Kidney (tissue), 14 donors: ENCODE measurements around the gene SCUBE3. TPM values are rescaled to one million over a fixed set of nuclear protein-coding genes. Genes with fewer than 3 reads are reported as not detected.

Experiments used
- DNase-seq, 5 donors: peaks; one replicate each; pipeline ENCODE4 v3.0.0-alpha.2; 2013 to 2020
- FAIRE-seq: peaks from 2 replicates; lab custom pipeline; 2012; peaks lifted over from hg19 to GRCh38; lab: Jason Lieb, UNC
- H3K27ac ChIP-seq, 2 donors: one replicate each; pipeline ENCODE4 v1.7.0; 2013; ENCODE audit warnings: low read depth in 2 of 2, low read length in 2 of 2, inconsistent platforms in 1 of 2
- H3K27me3 ChIP-seq: one replicate; pipeline ENCODE4 v1.7.1; 2013; ENCODE audit warnings: low read length, inconsistent platforms; ENCODE audit not compliant: control insufficient read depth, insufficient read depth
- H3K36me3 ChIP-seq, 3 donors: one replicate each; pipeline versions ENCODE4 v1.7.0 to v1.7.1; 2013; ENCODE audit warnings: low read length in 3 of 3, control low read depth in 1 of 3, inconsistent platforms in 1 of 3; ENCODE audit not compliant: insufficient read depth in 3 of 3, control insufficient read depth in 2 of 3
- H3K4me1 ChIP-seq, 3 donors: one replicate each; pipeline versions ENCODE4 v1.7.0 to v1.7.1; 2013; ENCODE audit warnings: low read length in 3 of 3, inconsistent platforms in 1 of 3, low read depth in 1 of 3; ENCODE audit not compliant: control insufficient read depth in 2 of 3, insufficient read depth in 2 of 3
- H3K4me3 ChIP-seq, 3 donors: one replicate each; pipeline versions ENCODE4 v1.7.0 to v1.8.1; 2013; ENCODE audit warnings: low read length in 3 of 3, control low read depth in 1 of 3, inconsistent platforms in 1 of 3
- H3K9ac ChIP-seq, 3 donors: one replicate each; pipeline versions ENCODE4 v1.7.0 to v1.7.1; 2013; ENCODE audit warnings: low read length in 3 of 3, control low read depth in 1 of 3, inconsistent platforms in 1 of 3
- H3K9me3 ChIP-seq, 3 donors: one replicate each; pipeline versions ENCODE4 v1.7.0 to v1.7.1; 2013; ENCODE audit warnings: low read length in 3 of 3, control low read depth in 1 of 3, inconsistent platforms in 1 of 3; ENCODE audit not compliant: control insufficient read depth in 2 of 3, insufficient read depth in 1 of 3
- CTCF ChIP-seq: IDR thresholded peaks from 3 replicates; pipeline ENCODE4 v1.5.1; 2012; ENCODE audit warnings: mild to moderate bottlenecking, moderate library complexity, borderline replicate concordance; ENCODE audit not compliant: insufficient read depth; ENCODE audit errors: extremely low read depth
- intact Hi-C: fragments of 100-400 bp; cut with DNase I; formaldehyde crosslinking; loops from one replicate; pipeline ENCODE4 v1.11.1; 2022
- polyA plus RNA-seq: library from polyadenylated mRNA; stranded (reverse); fragments of 350-450 nt; fragmentation: Illumina TruSeq; extraction: RNeasy Lipid Tissue Mini Kit (QIAGEN cat#74804); gene quantifications from one replicate; pipeline ENCODE4 v1.2.3, GENCODE V29; 2014; ENCODE audit warnings: low read depth, low replicate concordance; ENCODE audit not compliant: insufficient read depth
- total RNA-seq: library from RNA; stranded (reverse); fragmentation: NEBNext Ultra II Directional; extraction: Animal tissue kit (Norgen Biotek cat#: 25700); gene quantifications from one replicate; pipeline ENCODE4 v1.2.1, GENCODE V29; 2021
- donor health status: control.
- donor health status: control.
- donor health status: control.
- donor health status: control.
- donor health status: control.
- donor health status: DM: yes; HTN: yes; CAD: no.
- donor health status: Normal renal cell carcinoma (clear cell type).

The SCUBE3 gene
- total and polyA plus RNA-seq, 2 donors from 2014 or later, result 2.5 to 4.5 TPM

DNA sequence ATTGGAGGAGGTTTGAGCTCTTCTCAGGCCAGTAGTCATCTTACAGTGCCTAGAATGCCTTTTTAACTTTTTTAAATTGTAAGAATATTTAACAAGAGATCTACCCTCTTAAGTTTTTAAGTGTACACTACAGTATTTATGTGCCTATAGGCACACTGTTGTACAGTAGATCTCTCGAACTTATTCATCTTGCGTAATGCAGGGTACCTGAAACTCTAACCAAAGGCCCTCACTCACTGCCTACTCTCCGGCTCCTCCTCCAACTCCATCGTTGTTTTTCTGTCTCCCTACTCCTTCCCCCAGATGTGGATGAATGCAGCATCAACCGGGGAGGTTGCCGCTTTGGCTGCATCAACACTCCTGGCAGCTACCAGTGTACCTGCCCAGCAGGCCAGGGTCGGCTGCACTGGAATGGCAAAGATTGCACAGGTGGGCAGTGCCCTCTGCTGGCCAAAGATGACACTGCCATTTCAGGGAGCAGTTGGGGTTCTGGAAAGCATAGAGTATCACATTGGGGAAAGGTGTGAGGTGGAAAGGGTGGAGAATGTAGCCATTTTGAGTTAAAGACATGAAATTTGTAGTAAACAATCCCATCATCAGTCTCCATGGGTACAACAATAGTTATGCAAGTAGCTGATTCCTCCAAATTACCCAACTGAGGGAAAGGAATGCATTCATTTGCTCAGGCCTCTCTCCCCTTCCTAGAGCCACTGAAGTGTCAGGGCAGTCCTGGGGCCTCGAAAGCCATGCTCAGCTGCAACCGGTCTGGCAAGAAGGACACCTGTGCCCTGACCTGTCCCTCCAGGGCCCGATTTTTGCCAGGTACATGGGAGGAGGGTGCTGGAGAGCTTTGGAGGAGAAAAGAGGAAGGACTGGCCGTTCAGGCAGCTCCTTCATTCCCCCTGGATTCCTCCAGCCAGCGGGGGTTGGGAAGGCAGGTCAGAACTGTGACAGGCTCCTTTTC lies 27.4 kb downstream of the SCUBE3 start:
- H3K9me3 ChIP-seq, result no peaks in the 10 kb centered on the region
- peaks cover 0 to 5% (median 0%) of the 10 kb centered on the region in 3 donors for H3K4me1 ChIP-seq
- no peak overlapping the region for H3K4me3 ChIP-seq
- TF ChIP-seq CTCF, result peak; percentile 97
- no peak for FAIRE-seq
- no peaks in the 10 kb centered on the region for H3K27me3 ChIP-seq
- no peak overlapping the region for H3K9ac ChIP-seq
- intact Hi-C loops, result loop anchor here (10.0 kb wide), 1 partner anchor 96 kb away; the partner anchor contains the start of gene TCP11
- no peak overlapping the region for H3K27ac ChIP-seq
- peak; percentile 86 to 90 (median 89) for DNase-seq
- H3K36me3 ChIP-seq, result peaks cover 5 to 16% (median 6%) of the 10 kb centered on the region in 3 donors

GRCh38 chr6:35242486-35242885 lies 28.7 kb downstream of the SCUBE3 start:
- no peaks in the 10 kb centered on the region for H3K9me3 ChIP-seq
- TF ChIP-seq CTCF, result no peak
- H3K4me3 ChIP-seq, result no peak overlapping the region
- H3K9ac ChIP-seq, result no peak overlapping the region
- intact Hi-C loops, result loop anchor here (10.0 kb wide), 1 partner anchor 98 kb away; the partner anchor contains the start of gene TCP11
- H3K27ac ChIP-seq, result no peak overlapping the region
- peaks cover 5 to 16% (median 6%) of the 10 kb centered on the region in 3 donors for H3K36me3 ChIP-seq
- FAIRE-seq (no peak), DNase-seq (no peak)
- H3K27me3 ChIP-seq, result no peaks in the 10 kb centered on the region
- peaks cover 0 to 5% (median 0%) of the 10 kb centered on the region in 3 donors for H3K4me1 ChIP-seq

GRCh38 chr6:35242906-35243305 lies 29.1 kb downstream of the SCUBE3 start:
- Histone ChIP-seq H3K9me3 (no peaks in the 10 kb centered on the region), H3K9ac (no peak overlapping the region), H3K4me3 (no peak overlapping the region), H3K36me3 (peaks cover 5 to 16% (median 6%) of the 10 kb centered on the region in 3 donors), H3K4me1 (peaks cover 0 to 5% (median 0%) of the 10 kb centered on the region in 3 donors), H3K27ac (no peak overlapping the region), H3K27me3 (no peaks in the 10 kb centered on the region)
- DNase-seq, result no peak
- intact Hi-C loops, result loop anchor here (10.0 kb wide), 1 partner anchor 98 kb away; the partner anchor contains the start of gene TCP11
- FAIRE-seq, result no peak
- TF ChIP-seq CTCF, result no peak
